ENCODE data around the gene LAS1L.
"Not testable (repeated sequence)": the region's sequence is repeated elsewhere in the genome, so short reads cannot be mapped to it uniquely, and the experiment has no call there.

DNA sequence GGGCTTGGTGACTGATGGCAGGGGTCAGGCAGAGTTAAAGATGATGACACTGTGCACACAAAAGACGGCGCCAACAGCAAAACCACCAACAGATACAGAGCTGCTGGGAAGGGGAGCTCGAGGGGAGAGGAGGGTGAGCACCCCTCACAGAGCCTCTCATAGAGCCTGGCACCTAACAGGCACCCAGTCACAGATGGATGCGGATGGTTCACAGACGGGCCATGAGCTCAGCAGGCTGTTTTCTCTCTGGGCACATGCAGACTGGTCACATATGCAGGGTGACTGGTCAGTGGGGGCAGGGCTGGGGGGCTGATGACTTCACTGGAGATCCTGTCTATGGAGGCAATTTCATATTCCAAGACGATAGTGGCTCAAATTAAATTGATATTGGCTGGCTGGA lies 15.1 kb downstream of the LAS1L start:
- TF ChIP-seq POLR2A (IDR thresholded peaks at IDR 0.05; ENCODE audit: low read depth, low read length), result not testable (repeated sequence)
- TF ChIP-seq, protein P1, sequence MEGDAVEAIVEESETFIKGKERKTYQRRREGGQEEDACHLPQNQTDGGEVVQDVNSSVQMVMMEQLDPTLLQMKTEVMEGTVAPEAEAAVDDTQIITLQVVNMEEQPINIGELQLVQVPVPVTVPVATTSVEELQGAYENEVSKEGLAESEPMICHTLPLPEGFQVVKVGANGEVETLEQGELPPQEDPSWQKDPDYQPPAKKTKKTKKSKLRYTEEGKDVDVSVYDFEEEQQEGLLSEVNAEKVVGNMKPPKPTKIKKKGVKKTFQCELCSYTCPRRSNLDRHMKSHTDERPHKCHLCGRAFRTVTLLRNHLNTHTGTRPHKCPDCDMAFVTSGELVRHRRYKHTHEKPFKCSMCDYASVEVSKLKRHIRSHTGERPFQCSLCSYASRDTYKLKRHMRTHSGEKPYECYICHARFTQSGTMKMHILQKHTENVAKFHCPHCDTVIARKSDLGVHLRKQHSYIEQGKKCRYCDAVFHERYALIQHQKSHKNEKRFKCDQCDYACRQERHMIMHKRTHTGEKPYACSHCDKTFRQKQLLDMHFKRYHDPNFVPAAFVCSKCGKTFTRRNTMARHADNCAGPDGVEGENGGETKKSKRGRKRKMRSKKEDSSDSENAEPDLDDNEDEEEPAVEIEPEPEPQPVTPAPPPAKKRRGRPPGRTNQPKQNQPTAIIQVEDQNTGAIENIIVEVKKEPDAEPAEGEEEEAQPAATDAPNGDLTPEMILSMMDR (IDR thresholded peaks at IDR 0.05; ENCODE audit: extremely low read depth in 1 of 2, insufficient read depth in 1 of 2, low read depth in 1 of 2, low read length in 2 of 2), result not testable (repeated sequence)
- TF ChIP-seq, protein P2, sequence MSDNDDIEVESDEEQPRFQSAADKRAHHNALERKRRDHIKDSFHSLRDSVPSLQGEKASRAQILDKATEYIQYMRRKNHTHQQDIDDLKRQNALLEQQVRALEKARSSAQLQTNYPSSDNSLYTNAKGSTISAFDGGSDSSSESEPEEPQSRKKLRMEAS (IDR thresholded peaks at IDR 0.05; ENCODE audit: insufficient read depth, insufficient read length), result not testable (repeated sequence)

All from endothelial cell of umbilical vein (primary cell).